Body of pancreas (tissue), 4 donors: ENCODE measurements around the gene OLIG1.

Experiments used
- CTCF ChIP-seq, 7 experiments: fragments of 450-650 bp in 4 of 7; fragments of 200-600 bp in 3 of 7; sonication (generic) in 3 of 7; IDR thresholded peaks; one replicate each; pipeline ENCODE4 v1.5.1; 2016 to 2019; ENCODE audit warnings: antibody characterized with exemption in 7 of 7
- POLR2A ChIP-seq, 3 donors: fragments of 450-650 bp; IDR thresholded peaks; one replicate each; pipeline ENCODE4 v1.6.1; 2016; ENCODE audit warnings: antibody characterized with exemption in 3 of 3, mild to moderate bottlenecking in 2 of 3

GRCh38 chr21:33109574-33110339 lies 39.8 kb downstream of the OLIG1 start:
- TF ChIP-seq POLR2A (IDR thresholded peaks at IDR 0.05) = no peak
- no peak for TF ChIP-seq CTCF (IDR thresholded peaks at IDR 0.05)
